Measurements from ENCODE around the gene ACOX3. TPM values are rescaled to one million over a fixed set of nuclear protein-coding genes. Genes with fewer than 3 reads are reported as not detected.

ACOX3 gene
- total and polyA plus RNA-seq, 4 donors = 11.4 to 24.6 (median 13.6) TPM

DNA sequence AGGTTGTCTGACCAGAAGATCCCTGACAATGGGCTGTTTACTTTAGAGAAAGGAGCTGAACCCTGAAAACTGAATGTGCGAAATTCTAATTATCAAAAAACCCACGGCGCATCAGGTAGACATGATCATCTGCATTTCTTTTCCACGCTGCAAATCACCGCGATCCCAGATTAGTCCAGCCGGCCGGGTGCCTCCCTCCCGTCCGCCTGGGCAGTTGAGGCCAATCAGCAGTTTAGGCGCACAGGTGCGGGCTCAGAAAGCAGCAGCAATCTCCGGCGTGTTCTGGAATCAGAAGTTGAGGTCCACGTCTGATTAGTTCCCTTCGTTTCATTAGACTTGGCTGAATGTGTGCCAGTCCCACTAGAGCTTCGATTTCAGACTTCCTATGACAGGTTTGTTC lies 73.9 kb downstream of the ACOX3 start:
- WGBS = 96% methylated on average over 17 of the region's 17 CpGs
- H3K27ac ChIP-seq (ENCODE audit: low read depth in 1 of 2, low read length in 2 of 2) = no peak overlapping the region
- no peaks in the 10 kb centered on the region for H3K9me3 ChIP-seq (ENCODE audit: control insufficient read depth in 4 of 4, low read length in 3 of 4)
- H3K36me3 ChIP-seq (ENCODE audit: control insufficient read depth in 4 of 4, insufficient read depth in 3 of 4, low read depth in 1 of 4, low read length in 3 of 4) = peaks cover 0 to 7% (median 2%) of the 10 kb centered on the region in 4 donors
- no peak for DNase-seq (ENCODE audit: low spot score)
- no peak overlapping the region for H3K9ac ChIP-seq (ENCODE audit: low read depth in 1 of 2, low read length in 2 of 2)
- no peaks in the 10 kb centered on the region for H3K27me3 ChIP-seq (ENCODE audit: control insufficient read depth in 4 of 4, insufficient read depth in 4 of 4, low read length in 3 of 4)
- no peak overlapping the region for H3K4me3 ChIP-seq (ENCODE audit: low read depth in 1 of 3, low read length in 3 of 3)
- H3K4me1 ChIP-seq (ENCODE audit: control insufficient read depth in 4 of 4, insufficient read depth in 4 of 4, low read length in 3 of 4) = peaks cover 0 to 7% (median 0%) of the 10 kb centered on the region in 4 donors
- TF ChIP-seq ATF3 (IDR thresholded peaks at IDR 0.05) (no peak), ZBTB33 (IDR thresholded peaks at IDR 0.05) (no peak), YY1 (IDR thresholded peaks at IDR 0.05) (no peak), RAD21 (IDR thresholded peaks at IDR 0.05) (no peak), REST (IDR thresholded peaks at IDR 0.05) (no peak), FOXA2 (IDR thresholded peaks at IDR 0.05) (no peak), SP1 (IDR thresholded peaks at IDR 0.05) (no peak), RXRA (IDR thresholded peaks at IDR 0.05) (no peak), GABPA (IDR thresholded peaks at IDR 0.05 in 1 of 2, conservative IDR thresholded peaks at IDR 0.05 in 1 of 2) (no peak), HNF4G (IDR thresholded peaks at IDR 0.05) (no peak), JUND (IDR thresholded peaks at IDR 0.05) (no peak), NR2F2 (IDR thresholded peaks at IDR 0.05) (no peak), FOXA1 (IDR thresholded peaks at IDR 0.05) (no peak), HNF4A (conservative IDR thresholded peaks at IDR 0.05) (no peak), EGR1 (IDR thresholded peaks at IDR 0.05; ENCODE audit: low read depth in 2 of 2) (no peak), CTCF (IDR thresholded peaks at IDR 0.05; ENCODE audit: low read depth, low read length, missing input control) (no peak), TAF1 (conservative IDR thresholded peaks at IDR 0.05) (no peak)
- TF ChIP-seq, protein P1, sequence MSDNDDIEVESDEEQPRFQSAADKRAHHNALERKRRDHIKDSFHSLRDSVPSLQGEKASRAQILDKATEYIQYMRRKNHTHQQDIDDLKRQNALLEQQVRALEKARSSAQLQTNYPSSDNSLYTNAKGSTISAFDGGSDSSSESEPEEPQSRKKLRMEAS (IDR thresholded peaks at IDR 0.05) = no peak

Measured in liver (tissue), 9 donors.